Esophagus squamous epithelium (tissue), 4 donors: ENCODE measurements around the gene SHISA8.

ENCODE experiments used
- CTCF ChIP-seq, 6 experiments: fragments of 450-650 bp in 4 of 6; fragments of 200-600 bp in 2 of 6; sonication (generic) in 2 of 6; IDR thresholded peaks; one replicate each; pipeline ENCODE4 v1.5.1; 2016 to 2019; ENCODE audit warnings: antibody characterized with exemption in 6 of 6, mild to moderate bottlenecking in 4 of 6, moderate library complexity in 4 of 6
- POLR2A ChIP-seq, 4 donors: fragments of 450-650 bp; IDR thresholded peaks; one replicate each; pipeline ENCODE4 v1.6.1; 2017; ENCODE audit warnings: antibody characterized with exemption in 4 of 4, mild to moderate bottlenecking in 4 of 4, moderate library complexity in 3 of 4

GRCh38 chr22:41916745-41917358 lies 2.0 kb upstream of the SHISA8 start:
- TF ChIP-seq CTCF (IDR thresholded peaks at IDR 0.05) (no peak), POLR2A (IDR thresholded peaks at IDR 0.05) (no peak)
